Middle frontal gyrus (tissue), 1 donor: ENCODE results near the gene EYS.
"Not testable (repeated sequence)": the region's sequence is repeated elsewhere in the genome, so short reads cannot be mapped to it uniquely, and the experiment has no call there.

Source experiments
- DNase-seq: peaks from one replicate; pipeline ENCODE4 v3.0.0-alpha.2; 2015; ENCODE audit warnings: low spot score; ENCODE audit errors: extremely low spot score

The EYS gene

GRCh38 chr6:63805345-63805744, 1901.7 kb downstream of the EYS start:
- DNase-seq: no peak

- DNase-seq: no peak
These were observed 1902.6 kb downstream of the EYS start for GRCh38 chr6:63804381-63804956.

GRCh38 chr6:63803371-63803770, 1903.7 kb downstream of the EYS start:
- DNase-seq: no peak

GRCh38 chr6:63802606-63803206, 1904.3 kb downstream of the EYS start:
- no peak for DNase-seq

GRCh38 chr6:63800386-63800785, 1906.6 kb downstream of the EYS start:
- DNase-seq: not testable (repeated sequence)

DNA sequence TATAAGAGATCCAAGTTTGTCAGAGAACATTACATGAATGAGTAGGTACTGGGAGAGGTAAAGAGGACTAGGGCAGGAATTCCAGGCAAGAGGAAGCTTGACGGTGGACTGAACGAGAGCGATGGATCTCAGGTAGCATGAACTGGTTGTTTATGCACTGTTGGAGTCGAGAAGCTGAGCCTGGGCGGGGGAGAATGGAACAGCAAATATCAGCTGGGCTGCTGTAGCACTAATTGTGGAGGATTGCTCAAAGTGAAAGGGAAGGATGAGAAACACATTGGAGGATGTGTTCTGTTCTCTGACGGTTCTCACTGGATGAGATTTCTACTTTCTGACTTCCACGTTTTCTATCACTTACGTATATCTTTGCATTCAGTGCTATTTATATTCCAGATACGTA, 1907.2 kb downstream of the EYS start:
- DNase-seq: no peak

DNA sequence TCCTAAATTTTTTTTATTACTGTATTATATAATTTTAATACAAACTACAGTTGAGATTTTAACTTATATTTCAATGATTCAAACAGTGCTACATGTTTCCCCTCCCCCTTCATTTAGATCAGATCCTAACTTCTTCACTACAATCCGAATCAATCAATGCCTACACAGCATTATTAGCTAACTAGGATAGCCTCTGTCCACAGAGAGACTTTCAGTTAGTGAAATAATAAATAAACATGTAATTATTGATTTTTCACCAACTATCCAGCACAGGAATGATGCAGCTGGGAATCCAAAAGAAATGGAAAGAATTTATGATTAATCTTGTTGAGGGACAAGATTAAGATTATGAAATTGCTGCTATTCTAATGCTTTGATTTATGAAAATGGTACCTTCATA, 1907.7 kb downstream of the EYS start:
- no peak for DNase-seq

GRCh38 chr6:63798378-63798777, 1908.6 kb downstream of the EYS start:
- no peak for DNase-seq

DNA sequence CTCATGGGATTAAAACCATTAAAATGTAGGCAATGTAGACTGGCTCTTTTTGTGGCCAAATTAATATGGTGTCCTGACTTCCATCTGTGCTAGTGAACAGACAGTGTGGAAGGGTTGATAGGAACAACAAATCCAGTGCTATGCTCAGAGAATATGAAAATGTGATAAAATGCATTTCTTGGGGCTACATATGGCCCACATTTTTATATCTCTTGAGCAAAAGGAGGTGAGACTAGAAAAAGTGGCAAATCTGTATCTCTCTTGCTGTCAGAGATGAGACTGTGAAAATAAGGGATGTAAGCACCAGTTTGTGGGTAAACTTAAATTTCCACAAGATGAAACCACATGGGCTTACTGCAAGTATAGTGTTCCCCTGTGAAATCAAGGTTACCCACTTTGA, 1909.3 kb downstream of the EYS start:
- DNase-seq: no peak

DNA sequence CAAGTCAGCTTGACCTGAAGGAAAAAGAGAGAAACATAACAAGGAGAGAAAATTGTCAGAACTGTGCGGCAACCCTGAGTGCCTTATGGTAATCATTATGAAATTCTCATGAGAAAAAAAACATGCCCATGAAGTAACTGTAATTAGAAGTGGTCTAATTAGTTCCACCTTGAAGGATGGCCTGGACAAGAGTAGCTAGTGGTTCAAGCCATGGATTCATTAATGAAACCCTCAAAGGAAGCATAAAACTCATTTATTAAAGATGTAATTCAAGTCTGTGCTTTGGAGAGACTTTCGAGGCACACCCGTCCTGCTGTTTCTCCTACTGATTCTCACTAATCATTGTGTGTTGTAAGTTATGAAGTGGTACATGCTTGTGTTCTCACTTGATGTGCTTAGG, 1911.2 kb downstream of the EYS start:
- DNase-seq: no peak

GRCh38 chr6:63795006-63795405, 1912.0 kb downstream of the EYS start:
- no peak for DNase-seq

DNA sequence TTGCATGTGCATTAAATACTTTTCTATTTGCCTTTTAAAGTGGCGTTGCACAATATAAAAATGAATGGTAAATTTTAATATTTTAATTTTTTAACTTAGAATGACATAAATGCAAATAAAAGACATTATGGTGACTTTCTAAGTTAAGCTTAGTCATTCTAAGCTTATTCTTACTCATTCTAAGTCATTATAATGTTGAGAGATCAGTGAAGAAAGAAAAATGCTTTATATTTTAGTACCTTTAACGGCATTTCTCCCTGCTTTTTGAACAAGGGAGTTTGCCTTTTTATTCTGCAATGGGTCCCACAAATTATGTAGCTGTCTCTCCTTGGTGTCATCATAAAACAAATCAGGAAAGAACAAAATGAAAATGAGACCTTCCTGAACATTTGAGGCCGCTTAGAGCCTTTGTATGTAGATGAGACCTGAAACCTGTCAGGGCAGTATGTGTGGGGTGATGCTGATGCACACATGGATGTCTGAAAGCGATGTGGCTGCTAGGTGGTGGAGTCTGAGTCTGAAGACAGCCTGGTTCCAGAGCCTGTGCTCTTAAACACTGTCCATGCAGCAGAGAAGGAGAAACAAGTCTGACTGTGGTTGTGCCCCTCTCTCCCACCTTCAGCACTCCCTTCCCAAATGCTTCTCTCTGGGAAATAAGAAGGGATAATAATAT, 1913.4 kb downstream of the EYS start:
- no peak for DNase-seq

GRCh38 chr6:63792736-63793464, 1914.1 kb downstream of the EYS start:
- no peak for DNase-seq

DNA sequence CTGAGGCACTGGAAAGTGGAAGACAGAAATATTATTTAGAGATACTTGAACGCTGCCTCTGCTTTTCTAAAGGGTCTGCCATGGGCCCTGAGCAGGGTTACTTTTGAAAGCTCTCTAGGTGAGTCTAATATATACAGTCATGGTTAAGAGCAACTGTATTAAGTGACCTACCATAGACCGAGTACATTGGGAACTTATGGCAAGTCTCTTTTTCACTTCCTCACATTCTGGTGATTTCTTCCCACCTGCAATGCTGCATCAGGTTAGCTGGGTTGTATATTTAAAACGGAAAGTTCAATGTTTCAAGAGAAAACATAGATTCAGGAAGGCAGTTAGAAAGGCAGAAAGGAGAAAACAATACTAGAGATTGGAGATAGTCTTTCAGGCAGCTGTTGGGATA, 1916.7 kb downstream of the EYS start:
- DNase-seq: no peak

DNA sequence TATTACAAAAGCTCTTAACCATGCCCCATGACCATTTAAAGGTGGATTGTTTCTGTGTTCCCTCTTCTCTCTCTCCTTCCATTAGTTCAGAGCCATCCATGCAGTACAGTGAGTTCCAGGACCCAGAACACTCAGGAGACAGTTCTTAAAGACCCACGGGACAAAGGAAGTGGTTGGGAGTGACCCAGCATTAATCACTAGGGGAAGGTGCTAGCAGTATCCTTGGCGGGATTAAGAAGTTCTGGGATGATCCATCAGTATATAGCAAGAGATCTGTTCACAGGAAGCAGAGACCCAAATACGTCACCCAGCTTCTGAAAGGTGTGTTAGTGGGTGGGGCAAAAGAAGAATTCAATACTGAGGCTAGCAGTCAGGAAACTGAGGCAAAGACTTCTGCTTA, 1917.3 kb downstream of the EYS start:
- DNase-seq: no peak

DNA sequence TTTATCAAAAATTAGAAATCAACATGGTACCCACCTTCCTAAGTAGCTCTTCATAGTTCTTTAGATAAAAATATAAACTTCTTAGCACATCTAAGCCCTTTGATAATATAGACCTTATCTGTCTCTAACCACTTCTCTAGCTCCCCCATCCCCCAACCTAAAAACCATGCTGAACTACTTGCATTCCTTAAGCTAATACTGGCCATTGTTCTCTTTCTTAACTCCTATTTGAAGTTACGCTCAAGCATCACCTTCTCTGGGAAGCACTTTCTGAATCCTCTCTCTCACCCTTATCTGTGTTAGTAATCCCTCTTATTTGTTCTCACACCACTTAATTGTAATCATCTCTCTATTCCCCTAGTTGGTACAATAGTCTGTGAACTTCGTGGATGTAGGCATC, 1918.5 kb downstream of the EYS start:
- DNase-seq: no peak

GRCh38 chr6:63787021-63787420, 1920.0 kb downstream of the EYS start:
- DNase-seq: no peak

DNA sequence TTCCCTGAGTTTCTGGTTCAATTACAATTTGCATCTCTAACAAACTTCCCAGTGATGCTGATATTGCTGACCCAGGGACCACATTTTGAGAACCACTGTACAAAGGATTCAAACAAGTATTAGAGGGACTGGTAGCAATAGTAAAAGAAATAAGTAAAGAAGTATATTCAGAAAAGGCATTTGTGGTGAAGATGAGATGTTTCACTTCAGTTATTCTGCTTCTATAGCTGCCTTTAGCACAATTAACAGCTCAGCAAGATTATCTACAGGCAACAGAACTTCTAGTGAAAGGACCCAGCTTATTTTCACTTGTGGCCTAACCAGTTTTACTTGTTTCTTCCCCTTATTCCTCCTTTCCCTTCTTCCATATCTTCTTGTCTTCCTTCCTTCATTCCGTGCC, 1922.0 kb downstream of the EYS start:
- no peak for DNase-seq

DNA sequence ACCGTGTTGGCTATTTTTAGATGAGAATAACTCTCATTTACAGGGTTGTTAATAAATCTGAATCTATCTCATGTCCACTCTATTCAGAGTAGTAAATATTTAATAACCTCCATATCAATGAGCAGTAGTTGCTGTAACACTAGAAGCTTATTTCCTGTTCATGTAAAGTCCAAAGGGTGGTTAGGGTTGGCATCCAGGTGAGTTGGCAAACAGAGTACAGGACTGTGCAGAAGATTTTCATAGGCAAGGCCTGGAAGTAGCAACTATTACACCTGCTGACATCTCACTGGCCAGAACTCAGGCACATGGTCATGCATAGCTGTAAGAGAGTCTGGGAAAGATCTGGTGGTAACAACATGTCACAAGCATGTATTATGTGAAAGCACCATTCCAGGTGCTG, 1923.9 kb downstream of the EYS start:
- DNase-seq: no peak

DNA sequence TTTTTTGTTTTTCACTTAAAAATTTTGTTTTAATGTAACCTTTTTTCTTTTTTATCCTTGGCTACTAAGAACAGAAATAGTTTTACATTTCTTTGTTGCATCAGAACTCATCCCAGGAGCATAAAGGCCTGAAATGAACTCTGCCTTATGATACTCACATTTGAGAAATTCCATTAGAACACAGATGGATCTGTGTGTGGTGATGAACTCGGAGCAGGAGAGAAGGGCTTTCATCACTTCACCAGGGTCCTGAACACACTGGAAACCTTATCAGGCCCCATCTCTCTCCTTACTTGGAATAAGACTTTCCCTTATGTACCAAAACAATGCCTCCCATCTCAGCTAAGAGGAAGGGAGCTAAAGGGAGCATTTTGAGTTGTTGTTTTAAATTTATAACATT, 1932.1 kb downstream of the EYS start:
- DNase-seq: no peak

- DNase-seq: no peak
These were observed 1933.8 kb downstream of the EYS start for GRCh38 chr6:63773200-63773599.

DNA sequence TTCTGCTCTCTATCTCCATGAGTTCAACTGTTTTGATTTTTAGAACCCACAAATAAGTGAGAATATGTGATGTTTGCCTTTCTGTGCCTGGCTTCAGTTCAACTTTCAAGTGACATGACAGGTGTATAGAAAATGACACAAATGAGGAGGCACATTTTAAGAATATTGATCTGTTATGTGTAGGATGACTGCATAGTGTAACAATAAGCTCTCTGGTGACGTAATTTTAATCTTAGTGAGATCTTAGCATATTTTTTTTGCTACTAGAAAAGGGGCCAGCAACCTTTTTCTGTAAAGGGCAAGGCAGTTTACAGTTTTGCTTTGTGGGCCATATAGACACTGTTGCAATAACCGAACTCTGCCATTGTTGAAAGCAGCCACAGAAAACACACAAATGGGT, 1941.2 kb downstream of the EYS start:
- no peak for DNase-seq
